Esophagus squamous epithelium (tissue), 5 donors: Measurements from ENCODE around the gene ETS1. TPM values are rescaled to one million over a fixed set of nuclear protein-coding genes. Genes with fewer than 3 reads are reported as not detected.

Source experiments
- DNase-seq: peaks from one replicate; lab custom pipeline; 2025; lab: John Stamatoyannopoulos, UW
- H3K27ac ChIP-seq, 4 donors: fragments of 200-600 bp; sonication (generic); one replicate each; pipeline ENCODE4 v1.5.1; 2016 to 2019; ENCODE audit warnings: mild to moderate bottlenecking in 1 of 4
- H3K27me3 ChIP-seq, 4 donors: fragments of 200-600 bp; sonication (generic); 1 replicate in 3 of 4; 2 replicates in 1 of 4; pipeline versions ENCODE4 v1.5.1 to v1.6.0; 2017 to 2021; ENCODE audit warnings: antibody characterized with exemption in 1 of 4
- H3K36me3 ChIP-seq, 3 donors: fragments of 200-600 bp; sonication (generic); one replicate each; pipeline ENCODE4 v1.5.1; 2016 to 2019
- H3K4me1 ChIP-seq, 3 donors: fragments of 200-600 bp; sonication (generic); one replicate each; pipeline ENCODE4 v1.5.1; 2017 to 2019
- H3K4me3 ChIP-seq, 4 donors: fragments of 200-600 bp; sonication (generic); 1 replicate in 3 of 4; 2 replicates in 1 of 4; pipeline ENCODE4 v1.5.1; 2016 to 2019; ENCODE audit warnings: mild to moderate bottlenecking in 2 of 4, moderate library complexity in 1 of 4
- H3K9me3 ChIP-seq, 3 donors: fragments of 200-600 bp; sonication (generic); one replicate each; pipeline ENCODE4 v1.5.1; 2016 to 2019
- POLR2A ChIP-seq, 4 donors: fragments of 450-650 bp; IDR thresholded peaks; one replicate each; pipeline ENCODE4 v1.6.1; 2017; ENCODE audit warnings: antibody characterized with exemption in 4 of 4, mild to moderate bottlenecking in 4 of 4, moderate library complexity in 3 of 4
- WGBS, 2 donors: methylation state at CpG; one replicate each; pipeline ENCODE4 v1.1.5; 2018; 5-methylcytosine and 5-hydroxymethylcytosine counted together
- intact Hi-C: fragments of 100-400 bp; cut with DNase I; formaldehyde crosslinking; loops from one replicate; pipeline ENCODE4 v1.15.0; 2022
- total RNA-seq, 4 donors: library from RNA; depleted of rRNA; stranded (reverse); fragments of >200 nt; gene quantifications; one replicate each; pipeline ENCODE4 v1.1.0, GENCODE V29; 2016
- TF ChIP-seq, protein P1 (sequence below), 6 experiments: fragments of 450-650 bp in 4 of 6; fragments of 200-600 bp in 2 of 6; sonication (generic) in 2 of 6; IDR thresholded peaks; one replicate each; pipeline ENCODE4 v1.5.1; 2016 to 2019; ENCODE audit warnings: antibody characterized with exemption in 6 of 6, mild to moderate bottlenecking in 4 of 6, moderate library complexity in 4 of 6
- donor health status: DM: yes; HTN: yes; CAD: no.

ETS1 gene
- total RNA-seq, 4 donors from 2014 or later = 3.4 to 37.0 (median 16.4) TPM

DNA sequence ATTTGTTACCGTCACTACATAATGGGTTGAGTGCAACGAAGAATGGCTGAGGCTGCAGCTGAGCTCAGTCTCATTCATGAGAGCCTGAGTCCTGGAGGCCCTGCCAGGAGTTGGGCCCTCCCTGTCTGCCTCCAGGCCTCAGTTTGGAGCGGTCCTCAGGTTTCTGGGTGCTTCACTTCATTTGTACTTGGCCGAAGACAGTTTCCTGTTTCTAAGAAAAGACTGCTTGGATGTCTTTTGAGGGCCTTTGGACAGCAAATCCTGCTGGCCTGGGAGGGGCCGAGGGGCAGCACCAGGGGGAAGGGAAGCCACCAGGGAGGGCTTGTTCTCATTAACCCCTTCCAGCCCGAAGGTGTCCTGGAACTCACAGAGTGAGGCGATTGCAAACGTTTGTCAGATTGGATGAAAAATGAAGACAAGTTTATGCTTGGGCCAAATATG is 163.1 kb downstream of the ETS1 start:
- peaks cover 0 to 17% (median 6%) of the 10 kb centered on the region in 3 donors for H3K4me1 ChIP-seq
- H3K9me3 ChIP-seq = no peaks in the 10 kb centered on the region
- H3K27me3 ChIP-seq = no peaks in the 10 kb centered on the region
- no peak for TF ChIP-seq POLR2A (IDR thresholded peaks at IDR 0.05)
- TF ChIP-seq, protein P1, sequence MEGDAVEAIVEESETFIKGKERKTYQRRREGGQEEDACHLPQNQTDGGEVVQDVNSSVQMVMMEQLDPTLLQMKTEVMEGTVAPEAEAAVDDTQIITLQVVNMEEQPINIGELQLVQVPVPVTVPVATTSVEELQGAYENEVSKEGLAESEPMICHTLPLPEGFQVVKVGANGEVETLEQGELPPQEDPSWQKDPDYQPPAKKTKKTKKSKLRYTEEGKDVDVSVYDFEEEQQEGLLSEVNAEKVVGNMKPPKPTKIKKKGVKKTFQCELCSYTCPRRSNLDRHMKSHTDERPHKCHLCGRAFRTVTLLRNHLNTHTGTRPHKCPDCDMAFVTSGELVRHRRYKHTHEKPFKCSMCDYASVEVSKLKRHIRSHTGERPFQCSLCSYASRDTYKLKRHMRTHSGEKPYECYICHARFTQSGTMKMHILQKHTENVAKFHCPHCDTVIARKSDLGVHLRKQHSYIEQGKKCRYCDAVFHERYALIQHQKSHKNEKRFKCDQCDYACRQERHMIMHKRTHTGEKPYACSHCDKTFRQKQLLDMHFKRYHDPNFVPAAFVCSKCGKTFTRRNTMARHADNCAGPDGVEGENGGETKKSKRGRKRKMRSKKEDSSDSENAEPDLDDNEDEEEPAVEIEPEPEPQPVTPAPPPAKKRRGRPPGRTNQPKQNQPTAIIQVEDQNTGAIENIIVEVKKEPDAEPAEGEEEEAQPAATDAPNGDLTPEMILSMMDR (IDR thresholded peaks at IDR 0.05) = no peak
- no peaks in the 10 kb centered on the region for H3K36me3 ChIP-seq
- 26 to 43% methylated on average over 5 to 7 of the region's 8 CpGs for WGBS, 2 donors
- H3K4me3 ChIP-seq = no peak overlapping the region
- DNase-seq = no peak
- peak overlapping the region in 3 of 4 donors; percentile 46 to 61 (median 60) for H3K27ac ChIP-seq
- intact Hi-C loops = no loop called here

DNA sequence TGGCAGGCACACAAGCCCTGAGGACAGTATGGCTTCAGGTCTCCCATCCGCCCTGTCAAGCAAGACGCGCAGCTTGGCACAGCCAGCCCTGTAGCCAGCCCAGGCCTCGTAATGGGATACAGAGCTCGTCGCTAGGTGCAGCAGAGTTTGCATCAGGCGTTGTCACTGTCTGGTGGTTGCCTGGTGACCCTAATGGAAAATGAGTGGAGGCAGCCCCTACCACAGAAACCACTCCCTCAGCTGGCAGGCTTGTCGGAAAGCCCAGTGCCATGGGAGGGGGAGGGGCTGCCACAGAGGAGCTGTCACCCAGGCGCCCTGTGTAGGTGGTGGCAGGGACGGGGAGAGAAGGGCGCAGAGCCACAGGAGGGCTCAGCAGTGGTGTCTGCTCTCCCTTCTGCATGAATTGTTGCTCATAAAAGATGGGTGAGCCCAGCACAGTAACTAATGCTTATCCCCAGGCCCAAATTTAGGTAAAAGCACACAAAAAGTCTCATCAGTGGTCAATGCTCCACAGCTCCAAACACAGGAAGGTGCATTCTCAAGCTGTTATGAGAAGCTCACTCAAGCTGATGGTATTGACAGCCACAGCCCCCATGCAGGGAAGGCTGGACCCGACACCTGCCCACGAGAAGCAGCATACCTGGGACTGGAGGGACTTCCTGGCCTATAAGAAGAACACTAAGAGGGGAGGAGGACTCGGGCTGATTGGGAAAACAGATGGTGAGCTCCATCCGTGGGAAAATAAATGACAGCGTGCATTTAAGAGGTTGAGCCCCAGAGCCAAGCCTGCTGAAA is 164.6 kb downstream of the ETS1 start:
- no peaks in the 10 kb centered on the region for H3K27me3 ChIP-seq

GRCh38 chr11:128421577-128422330 is 165.6 kb downstream of the ETS1 start:
- H3K4me1 ChIP-seq = peaks cover 0 to 21% (median 6%) of the 10 kb centered on the region in 3 donors
- H3K36me3 ChIP-seq = no peaks in the 10 kb centered on the region
- intact Hi-C loops = no loop called here
- no peak overlapping the region for H3K27ac ChIP-seq
- WGBS, 2 donors = 80 to 88% methylated on average over 5 to 6 of the region's 6 CpGs
- DNase-seq = no peak
- H3K27me3 ChIP-seq = no peaks in the 10 kb centered on the region
- no peak overlapping the region for H3K4me3 ChIP-seq
- no peak for TF ChIP-seq POLR2A (IDR thresholded peaks at IDR 0.05)
- TF ChIP-seq, protein P1 (IDR thresholded peaks at IDR 0.05) = no peak
- no peaks in the 10 kb centered on the region for H3K9me3 ChIP-seq

More for the DNA sequence above, 164.6 kb downstream of the ETS1 start:
- Histone ChIP-seq H3K9me3 (no peaks in the 10 kb centered on the region), H3K27ac (no peak overlapping the region), H3K4me3 (no peak overlapping the region), H3K36me3 (no peaks in the 10 kb centered on the region), H3K4me1 (peaks cover 0 to 17% (median 6%) of the 10 kb centered on the region in 3 donors)
- no peak for TF ChIP-seq POLR2A (IDR thresholded peaks at IDR 0.05)
- TF ChIP-seq, protein P1 (IDR thresholded peaks at IDR 0.05) = no peak
- no peak for DNase-seq
- intact Hi-C loops = no loop called here
- WGBS, 2 donors = 67 to 74% methylated on average over 6 to 7 of the region's 16 CpGs

GRCh38 chr11:128420951-128421350 is 166.4 kb downstream of the ETS1 start:
- Histone ChIP-seq H3K4me3 (no peak overlapping the region), H3K27ac (no peak overlapping the region), H3K9me3 (no peaks in the 10 kb centered on the region), H3K36me3 (no peaks in the 10 kb centered on the region), H3K4me1 (peaks cover 0 to 21% (median 6%) of the 10 kb centered on the region in 3 donors), H3K27me3 (no peaks in the 10 kb centered on the region)
- 66 to 67% methylated on average over 4 of the region's 4 CpGs for WGBS, 2 donors
- DNase-seq = no peak
- intact Hi-C loops = no loop called here
- TF ChIP-seq, protein P1 (IDR thresholded peaks at IDR 0.05) = no peak
- no peak for TF ChIP-seq POLR2A (IDR thresholded peaks at IDR 0.05)

DNA sequence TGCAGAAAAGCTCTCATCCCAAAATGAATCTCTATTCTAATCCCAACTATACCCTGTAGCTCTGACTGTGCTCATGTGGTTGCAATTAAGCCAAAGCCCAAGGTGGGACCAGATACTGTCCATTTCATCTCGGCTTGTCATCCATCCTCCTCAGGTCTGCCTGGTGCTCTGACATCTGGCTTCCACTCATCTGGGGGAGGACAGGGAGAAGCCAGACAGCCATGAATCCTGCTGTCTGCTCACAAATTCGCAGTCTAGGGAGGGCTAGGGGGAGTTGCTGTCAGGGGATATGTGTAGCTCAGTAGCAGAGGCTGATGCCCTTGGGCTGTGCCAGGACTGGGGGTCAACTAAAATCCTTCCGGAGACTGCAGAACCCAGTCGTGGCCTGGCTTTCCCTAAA is 167.1 kb downstream of the ETS1 start:
- intact Hi-C loops = no loop called here
- Histone ChIP-seq H3K4me3 (no peak overlapping the region), H3K27ac (no peak overlapping the region), H3K27me3 (no peaks in the 10 kb centered on the region), H3K36me3 (no peaks in the 10 kb centered on the region), H3K4me1 (peaks cover 0 to 21% (median 6%) of the 10 kb centered on the region in 3 donors), H3K9me3 (no peaks in the 10 kb centered on the region)
- TF ChIP-seq, protein P1 (IDR thresholded peaks at IDR 0.05) = no peak
- TF ChIP-seq POLR2A (IDR thresholded peaks at IDR 0.05) = no peak
- WGBS, 2 donors = 76 to 83% methylated on average over 2 to 4 of the region's 4 CpGs
- no peak for DNase-seq
